NCI-H1436 treated with DMSO at 0.1 percent for 48 hours (cell line): ENCODE measurements around the gene FAM32A.
A peak's percentile ranks its signal among the peaks of the same experiment; 100 is the strongest.

Source experiments
- DNase-seq: peaks from one replicate; lab custom pipeline; 2025; lab: John Stamatoyannopoulos, UW

The FAM32A gene

GRCh38 chr19:16185123-16185767 lies at the start of gene FAM32A:
Gene FAM32A (plus strand): TSS chr19:16185410. CDS start chr19:16185443, 33 bp downstream.
- peak; percentile 93 for DNase-seq

- no peak for DNase-seq
Observed at GRCh38 chr19:16135430-16136127, 49.6 kb upstream of the FAM32A start.

GRCh38 chr19:16136185-16136999 lies 48.8 kb upstream of the FAM32A start:
- DNase-seq, result no peak

- no peak for DNase-seq
Observed at GRCh38 chr19:16139752-16140151, 45.5 kb upstream of the FAM32A start.

GRCh38 chr19:16141043-16141442 lies 44.2 kb upstream of the FAM32A start:
- DNase-seq, result no peak

GRCh38 chr19:16142032-16142580 lies 43.1 kb upstream of the FAM32A start:
- no peak for DNase-seq

GRCh38 chr19:16143399-16144215 lies 41.6 kb upstream of the FAM32A start, which contains the start of gene HSH2D:
Gene HSH2D (plus strand): TSS chr19:16143685. CDS start chr19:16148751, 5,066 bp downstream.
- no peak for DNase-seq

GRCh38 chr19:16144216-16144581 lies 41.0 kb upstream of the FAM32A start:
- no peak for DNase-seq

GRCh38 chr19:16146112-16146511 lies 39.1 kb upstream of the FAM32A start:
- DNase-seq, result no peak

- DNase-seq, result no peak
Observed at GRCh38 chr19:16148443-16149229, 36.6 kb upstream of the FAM32A start.

- DNase-seq, result no peak
Observed at GRCh38 chr19:16153582-16154336, 31.5 kb upstream of the FAM32A start.

- no peak for DNase-seq
Observed at GRCh38 chr19:16154557-16154956, 30.7 kb upstream of the FAM32A start.

GRCh38 chr19:16155128-16155527 lies 30.1 kb upstream of the FAM32A start:
- DNase-seq, result no peak

- DNase-seq, result no peak
Observed at GRCh38 chr19:16156904-16157303, 28.3 kb upstream of the FAM32A start.

GRCh38 chr19:16157601-16158000 lies 27.6 kb upstream of the FAM32A start:
- DNase-seq, result no peak

- DNase-seq, result no peak
Observed at GRCh38 chr19:16159655-16160054, 25.6 kb upstream of the FAM32A start.

- DNase-seq, result no peak
Observed at GRCh38 chr19:16160445-16160942, 24.7 kb upstream of the FAM32A start.

- DNase-seq, result no peak
Observed at GRCh38 chr19:16160943-16161560, 24.2 kb upstream of the FAM32A start.

- no peak for DNase-seq
Observed at GRCh38 chr19:16161840-16162239, 23.4 kb upstream of the FAM32A start.
